K562 (cell line): ENCODE measurements around the gene ASS1. TPM values are rescaled to one million over a fixed set of nuclear protein-coding genes. Genes with fewer than 3 reads are reported as not detected.

ENCODE experiments used
- ATAC-seq: fragments of 200-7000 bp; cut with Tn5 transposase; 3 replicates; pipeline ENCODE4 v1.9.1; 2020; ENCODE audit warnings: moderate library complexity
- BruUV-seq: library from RNA; stranded (reverse); fragments of 400-500 nt; replicated peaks from 2 replicates; lab custom pipeline; 2021; lab: Mats Ljungman, UMichigan
- CTCF ChIA-PET: fragments of 300-600 bp; formaldehyde crosslinking; extraction: SDS; loops from one replicate; lab custom pipeline; 2021; ENCODE audit warnings: low intra/inter-chr PET ratio; lab: Yijun Ruan, JAX
- POLR2A ChIA-PET: fragments of 300-600, 350-650 bp; sonication (Branson Sonifier 250); formaldehyde crosslinking; extraction: SDS; loops from one replicate; lab custom pipeline; 2021; ENCODE audit warnings: antibody characterized with exemption, inconsistent platforms; lab: Yijun Ruan, JAX
- DNase-seq, 4 experiments: peaks; one replicate each; pipeline versions ENCODE4 v3.0.0 to v3.0.0-alpha.2; 2011 to 2018; ENCODE audit warnings: low spot score in 3 of 4, mixed read lengths in 3 of 4; ENCODE audit errors: extremely low read depth in 1 of 4
- FAIRE-seq: peaks from 2 replicates; lab custom pipeline; 2011; peaks lifted over from hg19 to GRCh38; lab: Jason Lieb, UNC
- H2AFZ ChIP-seq: 2 replicates; pipeline ENCODE4 v1.6.0; 2011; ENCODE audit warnings: low read depth, low read length, control low read depth, inconsistent platforms
- H3K27ac ChIP-seq: fragments of 200-600 bp; 3 replicates; pipeline ENCODE4 v1.8.0; 2011; ENCODE audit warnings: low read depth, mild to moderate bottlenecking, control low read depth, inconsistent platforms, low read length, moderate library complexity, mixed read lengths; ENCODE audit errors: extremely low read depth
- H3K27me3 ChIP-seq, 2 experiments: fragments of 300-600 bp in 1 of 2; 2 replicates in 1 of 2; 3 replicates in 1 of 2; pipeline versions ENCODE4 v1.6.0 to v1.8.0; 2011; ENCODE audit warnings: inconsistent platforms in 2 of 2, low read length in 2 of 2, mild to moderate bottlenecking in 1 of 2, mixed read lengths in 1 of 2, moderate library complexity in 1 of 2; ENCODE audit not compliant: control insufficient read depth in 2 of 2, insufficient read depth in 2 of 2
- H3K36me3 ChIP-seq: fragments of 300-600 bp; 3 replicates; pipeline ENCODE4 v1.8.0; 2011; ENCODE audit warnings: mild to moderate bottlenecking, low read length, inconsistent platforms; ENCODE audit not compliant: control insufficient read depth, insufficient read depth
- H3K4me1 ChIP-seq, 2 experiments: fragments of 200-600 bp in 1 of 2; replicated peaks in 1 of 2; 2 replicates in 1 of 2; 3 replicates in 1 of 2; pipeline versions ENCODE4 v1.5.1 to v1.8.0; 2011; ENCODE audit warnings: inconsistent platforms in 2 of 2, low read length in 2 of 2, mild to moderate bottlenecking in 1 of 2, mixed read lengths in 1 of 2, moderate library complexity in 1 of 2; ENCODE audit not compliant: control insufficient read depth in 2 of 2, insufficient read depth in 2 of 2
- H3K4me2 ChIP-seq: 2 replicates; pipeline ENCODE4 v1.6.1; 2011; ENCODE audit warnings: low read length, control low read depth, inconsistent platforms, mixed read lengths; ENCODE audit not compliant: insufficient read depth
- H3K4me3 ChIP-seq: fragments of 200-600 bp; sonication (generic), shearing (Covaris generic); 2 replicates; pipeline ENCODE4 v1.5.1; 2016; ENCODE audit warnings: control low read depth, inconsistent platforms
- H3K79me2 ChIP-seq: fragments of 200-600 bp; 3 replicates; pipeline ENCODE4 v1.8.0; 2011; ENCODE audit warnings: low read length, inconsistent platforms; ENCODE audit not compliant: control insufficient read depth, insufficient read depth
- H3K9ac ChIP-seq, 2 experiments: 2 replicates each; pipeline versions ENCODE4 v1.6.0 to v1.6.1; 2011; ENCODE audit warnings: low read depth in 2 of 2, low read length in 2 of 2, control low read depth in 1 of 2, inconsistent platforms in 1 of 2, mild to moderate bottlenecking in 1 of 2, mixed read lengths in 1 of 2; ENCODE audit not compliant: insufficient read depth in 1 of 2
- H3K9me1 ChIP-seq: one replicate; pipeline ENCODE4 v1.6.0; 2011; ENCODE audit warnings: inconsistent platforms, mild to moderate bottlenecking, low read length, moderate library complexity; ENCODE audit not compliant: control insufficient read depth, insufficient read depth
- H3K9me3 ChIP-seq: replicated peaks from 2 replicates; pipeline ENCODE4 v1.5.1; 2011; ENCODE audit warnings: low read depth, low read length, inconsistent platforms; ENCODE audit not compliant: control insufficient read depth, insufficient read depth
- H4K20me1 ChIP-seq: replicated peaks from 2 replicates; pipeline ENCODE4 v1.6.1; 2011; ENCODE audit warnings: low read length, inconsistent platforms, mixed read lengths; ENCODE audit not compliant: control insufficient read depth, insufficient read depth
- BRD9 ChIP-seq: fragments of 450-650 bp; IDR thresholded peaks from 2 replicates; pipeline ENCODE4 v1.6.1; 2018; ENCODE audit warnings: low read depth; ENCODE audit not compliant: partially characterized antibody
- EGR1 ChIP-seq: fragments of 450-650 bp; conservative IDR thresholded peaks from 2 replicates; pipeline ENCODE4 v1.6.1; 2017; ENCODE audit warnings: mild to moderate bottlenecking
- FOS ChIP-seq: IDR thresholded peaks from 3 replicates; pipeline ENCODE4 v1.6.1; 2011; ENCODE audit not compliant: insufficient read length; ENCODE audit errors: extremely low read depth
- HOXB6 ChIP-seq: fragments of 250-450 bp; sonication (Bioruptor Pico); IDR thresholded peaks from 2 replicates; pipeline ENCODE4 v1.5.1; 2022; ENCODE audit warnings: mild to moderate bottlenecking, borderline replicate concordance
- ILK ChIP-seq: fragments of 450-650 bp; IDR thresholded peaks from 2 replicates; pipeline ENCODE4 v1.6.1; 2016; ENCODE audit warnings: missing genetic modification characterization, low read depth, mild to moderate bottlenecking, missing compliant biosample characterization, moderate library complexity, borderline replicate concordance
- MAX ChIP-seq: sonication (generic); formaldehyde crosslinking; IDR thresholded peaks from 2 replicates; pipeline ENCODE4 v1.9.0; 2022; ENCODE audit warnings: mild to moderate bottlenecking, missing genetic modification reagents
- NKRF ChIP-seq: fragments of 450-650 bp; IDR thresholded peaks from 2 replicates; pipeline ENCODE4 v1.6.1; 2016; ENCODE audit warnings: borderline replicate concordance
- TAF7 ChIP-seq: fragments of 450-650 bp; IDR thresholded peaks from 2 replicates; pipeline ENCODE4 v1.6.1; 2016; ENCODE audit warnings: missing genetic modification characterization, missing compliant biosample characterization
- TARDBP ChIP-seq: fragments of 450-650 bp; IDR thresholded peaks from 2 replicates; pipeline ENCODE4 v1.6.1; 2016
- U2AF1 ChIP-seq: fragments of 200-400 bp; formaldehyde crosslinking; optimal IDR thresholded peaks from 2 replicates; pipeline ENCODE3; 2017; ENCODE audit warnings: mild to moderate bottlenecking, low read depth, low read length, moderate library complexity
- ZNF12 ChIP-seq: sonication (generic); formaldehyde crosslinking; IDR thresholded peaks from 2 replicates; pipeline ENCODE4 v1.4.0; 2020; ENCODE audit warnings: mild to moderate bottlenecking, missing genetic modification reagents
- ZNF165 ChIP-seq: fragments of 250-450 bp; sonication (Bioruptor Pico); IDR thresholded peaks from 2 replicates; pipeline ENCODE4 v1.4.0; 2020; ENCODE audit warnings: borderline replicate concordance
- WGBS: fragments of 100-300 bp; shearing (Covaris generic); methylation state at CpG from one replicate; pipeline ENCODE4 v1.1.6; 2016; ENCODE audit warnings: low coverage, mixed read lengths; ENCODE audit not compliant: insufficient coverage; ENCODE audit errors: missing lambda C conversion rate; 5-methylcytosine and 5-hydroxymethylcytosine counted together
- in situ Hi-C: fragments of 300-500 bp; cut with MboI; formaldehyde crosslinking; loops from 4 replicates; pipeline ENCODE4 v1.15.0; 2018; ENCODE audit warnings: inconsistent platforms, mixed read lengths
- intact Hi-C: fragments of 100-400 bp; cut with micrococcal nuclease; formaldehyde crosslinking; loops from 2 replicates; pipeline ENCODE4 v1.14.2; 2022
- polyA plus RNA-seq, 8 experiments: library from polyadenylated mRNA; depleted of rRNA in 4 of 8; stranded (reverse) in 5 of 8; unstranded in 3 of 8; fragments of >200 nt; fragmentation: Nextera tagmentation in 2 of 8; fragmentation: Illumina TruSeq in 1 of 8; extraction: Ambion mirVana in 2 of 8; extraction: Trizol in 1 of 8; gene quantifications; 2 replicates each; pipeline versions ENCODE4 v1.2.1 to v1.2.3, GENCODE V29; 2011 to 2014; ENCODE audit warnings: inconsistent platforms in 1 of 8, missing spikeins in 1 of 8
- total RNA-seq, 7 experiments: library from RNA; depleted of rRNA in 6 of 7; stranded (reverse); fragments of >200 nt in 6 of 7; fragmentation: Illumina TruSeq in 2 of 7; extraction: Trizol in 2 of 7; gene quantifications; 2 replicates each; pipeline versions ENCODE4 v1.2.1 to v1.2.3, GENCODE V29; 2011 to 2021; ENCODE audit warnings: low replicate concordance in 1 of 7

Gene ASS1
- total and polyA plus RNA-seq, 9 of the 15 experiments (the other 6 are each of a cell fraction or from before 2014, with no cell fraction given), result 1.5 to 5.7 (median 3.7) TPM

GRCh38 chr9:130411566-130411915, 33.2 kb upstream of the ASS1 start:
- no peak overlapping the region for H3K4me3 ChIP-seq
- H3K79me2 ChIP-seq, result no peaks in the 10 kb centered on the region
- DNase-seq, result no peak
- H3K4me1 ChIP-seq, result no peaks in the 10 kb centered on the region
- no peaks in the 10 kb centered on the region; the same call in 1 of the 2 replicates for H4K20me1 ChIP-seq
- no peak overlapping the region for H3K27ac ChIP-seq
- no peaks in the 10 kb centered on the region for H3K36me3 ChIP-seq
- no peak for FAIRE-seq
- H2AFZ ChIP-seq, result no peak overlapping the region
- ATAC-seq, result no peak
- no TSS peak for BruUV-seq
- TF ChIP-seq TARDBP (no peak), NKRF (no peak), MAX (CRISPR knock-in tag) (no peak), ZNF165 (CRISPR knock-in tag) (no peak), ILK (no peak), ZNF12 (CRISPR knock-in tag) (no peak), FOS (no peak), TAF7 (no peak), HOXB6 (CRISPR knock-in tag) (no peak), EGR1 (no peak), U2AF1 (no peak), BRD9 (no peak)
- ChIA-PET POLR2A (interaction anchor here (0.6 to 1.5 kb wide), 2 partner anchors 9 to 203 kb away, joined by 3 read pairs; no protein-coding TSS in a partner anchor), CTCF (no interaction called here)
- in situ Hi-C loops (no loop called here), intact Hi-C loops (no loop called here)
- H3K9me3 ChIP-seq, result no peaks in the 10 kb centered on the region
- H3K9ac ChIP-seq, result no peak overlapping the region
- H3K9me1 ChIP-seq, result no peaks in the 10 kb centered on the region
- no peak overlapping the region for H3K4me2 ChIP-seq
- WGBS, result 26% methylated on average over 3 of the region's 3 CpGs
- peaks cover 9 to 64% of the 10 kb centered on the region in 2 experiments; a peak in 4 of 5 replicates for H3K27me3 ChIP-seq
